HAP-1 (cell line): ENCODE results near the gene INTS3.

Experiments
- DNase-seq, 2 experiments: peaks; one replicate each; pipeline ENCODE4 v3.0.0-alpha.2; 2016 to 2020; ENCODE audit warnings: low spot score in 2 of 2
- H3K27me3 ChIP-seq: fragments of 250-450 bp; sonication (Bioruptor Pico); 2 replicates; pipeline ENCODE4 v1.5.1; 2020; ENCODE audit warnings: low read depth, mild to moderate bottlenecking, moderate library complexity
- H3K36me3 ChIP-seq: fragments of 250-450 bp; sonication (Bioruptor Pico); replicated peaks from 2 replicates; pipeline ENCODE4 v1.5.1; 2020; ENCODE audit warnings: mild to moderate bottlenecking
- H3K4me1 ChIP-seq: fragments of 250-450 bp; sonication (Bioruptor Pico); 2 replicates; pipeline ENCODE4 v1.5.1; 2020; ENCODE audit warnings: mild to moderate bottlenecking
- H3K4me3 ChIP-seq: fragments of 250-450 bp; sonication (Bioruptor Pico); 2 replicates; pipeline ENCODE4 v1.5.1; 2020; ENCODE audit warnings: mild to moderate bottlenecking, moderate library complexity
- H3K9me3 ChIP-seq: fragments of 250-450 bp; sonication (Bioruptor Pico); 2 replicates; pipeline ENCODE4 v1.5.1; 2020; ENCODE audit warnings: mild to moderate bottlenecking, moderate library complexity
- in situ Hi-C: fragments of 300-500 bp; cut with MboI; formaldehyde crosslinking; loops from 3 replicates; pipeline ENCODE4 v1.14.3; 2020; ENCODE audit warnings: low sequenced_read_pairs, inconsistent platforms, mixed read lengths

Gene INTS3

GRCh38 chr1:153805042-153805745 is 77.3 kb downstream of the INTS3 start:
- Histone ChIP-seq H3K9me3 (no peaks in the 10 kb centered on the region), H3K36me3 (peaks cover 16% of the 10 kb centered on the region; the same call in 1 of the 2 replicates), H3K27me3 (no peaks in the 10 kb centered on the region), H3K4me1 (no peaks in the 10 kb centered on the region), H3K4me3 (no peak overlapping the region)
- DNase-seq = no peak
- in situ Hi-C loops = no loop called here

GRCh38 chr1:153805886-153806719 is 78.3 kb downstream of the INTS3 start:
- in situ Hi-C loops = no loop called here
- H3K36me3 ChIP-seq = peaks cover 19% of the 10 kb centered on the region
- H3K4me3 ChIP-seq = no peak overlapping the region
- no peak for DNase-seq
- no peaks in the 10 kb centered on the region for H3K27me3 ChIP-seq
- H3K9me3 ChIP-seq = no peaks in the 10 kb centered on the region
- H3K4me1 ChIP-seq = no peaks in the 10 kb centered on the region

DNA sequence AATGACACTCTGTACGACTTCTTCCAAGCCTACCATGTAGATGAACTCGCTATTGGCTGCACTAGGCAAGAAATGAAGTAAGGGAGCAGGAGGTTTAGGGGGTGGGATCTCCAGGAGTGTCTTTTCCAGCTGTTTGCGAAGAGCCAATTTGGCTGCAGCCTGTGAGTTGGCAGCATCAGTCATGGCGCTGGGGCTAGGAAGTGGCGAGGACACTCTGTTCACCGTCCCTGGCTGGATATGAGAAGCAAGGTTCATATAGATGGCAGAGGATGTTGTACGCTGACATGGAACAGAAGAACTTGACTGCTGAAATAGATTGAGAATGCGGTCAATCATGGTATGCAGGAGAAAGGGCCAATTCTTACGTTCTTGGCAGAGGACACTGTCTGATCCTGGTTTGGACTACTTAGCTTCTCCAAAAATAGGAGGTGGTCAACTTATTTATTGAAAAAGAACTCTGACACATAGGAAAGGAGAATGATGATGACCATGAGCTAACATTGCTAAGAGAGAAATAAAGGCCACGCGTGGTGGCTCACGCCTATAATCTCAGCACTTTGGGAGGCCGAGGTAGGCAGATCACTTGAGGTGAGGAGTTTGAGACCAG is 88.5 kb downstream of the INTS3 start:
- no peaks in the 10 kb centered on the region for H3K27me3 ChIP-seq
- in situ Hi-C loops = no loop called here
- peaks cover 54% of the 10 kb centered on the region for H3K36me3 ChIP-seq
- no peak for DNase-seq
- H3K9me3 ChIP-seq = no peaks in the 10 kb centered on the region
- H3K4me3 ChIP-seq = no peak overlapping the region
- no peaks in the 10 kb centered on the region for H3K4me1 ChIP-seq

GRCh38 chr1:153818876-153819275 is 91.0 kb downstream of the INTS3 start:
- Histone ChIP-seq H3K9me3 (no peaks in the 10 kb centered on the region), H3K4me3 (no peak overlapping the region), H3K4me1 (no peaks in the 10 kb centered on the region), H3K36me3 (peaks cover 38% of the 10 kb centered on the region), H3K27me3 (no peaks in the 10 kb centered on the region)
- in situ Hi-C loops = no loop called here
- no peak for DNase-seq
